Psoas muscle (tissue), 8 donors: ENCODE data around the gene PSMD6. TPM values are rescaled to one million over a fixed set of nuclear protein-coding genes. Genes with fewer than 3 reads are reported as not detected.

Source experiments
- ATAC-seq, 4 donors: fragments of 200-7000 bp; cut with Tn5 transposase; one replicate each; pipeline ENCODE4 v1.9.1; 2020; ENCODE audit warnings: moderate library complexity in 3 of 4, mild to moderate bottlenecking in 2 of 4
- DNase-seq, 2 donors: peaks; one replicate each; pipeline ENCODE4 v3.0.0-alpha.2; 2020
- H3K27ac ChIP-seq: fragments of 200-600 bp; one replicate; pipeline ENCODE4 v1.8.0; 2022
- H3K27me3 ChIP-seq, 3 donors: fragments of 200-600 bp in 1 of 3; one replicate each; pipeline versions ENCODE4 v1.6.1 to v1.8.0; 2013 to 2022; ENCODE audit warnings: low read length in 2 of 3, mild to moderate bottlenecking in 2 of 3, moderate library complexity in 1 of 3; ENCODE audit not compliant: insufficient read depth in 3 of 3
- H3K36me3 ChIP-seq, 2 donors: fragments of 200-600 bp in 1 of 2; one replicate each; pipeline versions ENCODE4 v1.6.1 to v1.8.0; 2013 to 2022; ENCODE audit warnings: low read depth in 1 of 2, mild to moderate bottlenecking in 1 of 2, moderate library complexity in 1 of 2; ENCODE audit not compliant: insufficient read depth in 1 of 2
- H3K4me1 ChIP-seq: fragments of 200-600 bp; one replicate; pipeline ENCODE4 v1.8.0; 2022
- H3K4me3 ChIP-seq: fragments of 200-600 bp; one replicate; pipeline ENCODE4 v1.8.0; 2022; ENCODE audit warnings: mild to moderate bottlenecking
- H3K9me3 ChIP-seq: fragments of 200-600 bp; one replicate; pipeline ENCODE4 v1.8.0; 2022
- WGBS, 3 donors: extraction: QIAGEN DNeasy Blood & Tissue Kit; methylation state at CpG; one replicate each; pipeline versions ENCODE4 v1.1.6 to v1.1.7; 2013; 5-methylcytosine and 5-hydroxymethylcytosine counted together
- intact Hi-C, 2 donors: fragments of 100-400 bp; cut with DNase I; formaldehyde crosslinking; loops; one replicate each; pipeline versions ENCODE4 v1.11.0 to v1.14.2; 2022
- polyA plus RNA-seq, 3 donors: library from polyadenylated mRNA; stranded (reverse); fragments of 200-250 nt; gene quantifications; one replicate each; pipeline ENCODE4 v1.2.3, GENCODE V29; 2013
- total RNA-seq, 4 donors: library from RNA; stranded (reverse); fragmentation: NEBNext Ultra II Directional in 2 of 4; extraction: Animal tissue kit (Norgen Biotek cat#: 25700) in 2 of 4; gene quantifications; one replicate each; pipeline versions ENCODE4 v1.2.1 to v1.2.4, GENCODE V29; 2021 to 2023
- TF ChIP-seq, protein P1 (sequence below): fragments of 200-600 bp; IDR thresholded peaks from one replicate; pipeline ENCODE4 v1.8.0; 2022; ENCODE audit warnings: antibody characterized with exemption
- donor health status: healthy with polysubstance abuse.
- donor health status: DM: no; HTN: no; CAD: no; lungs with moderate emphysema.
- donor health status: Bipolar disorder and iron deficiency.
- donor health status: healthy.
- donor health status: DM: yes; HTN: yes; CAD: no.
- donor health status: DM: no; HTN: no; CAD: no.
- donor health status: DM: no; HTN: no; CAD: no.
- donor health status: DM: yes; HTN: yes; CAD: no.

Gene PSMD6
- total and polyA plus RNA-seq, 7 donors = 81.8 to 333 (median 145) TPM

GRCh38 chr3:64029287-64029686, 6.0 kb upstream of the PSMD6 start:
- ATAC-seq (no peak), DNase-seq (no peak)
- H3K27ac ChIP-seq = no peak overlapping the region
- H3K4me1 ChIP-seq = no peaks in the 10 kb centered on the region
- H3K27me3 ChIP-seq = peaks cover 0 to 1% (median 0%) of the 10 kb centered on the region in 3 donors
- no peak overlapping the region for H3K4me3 ChIP-seq
- TF ChIP-seq, protein P1, sequence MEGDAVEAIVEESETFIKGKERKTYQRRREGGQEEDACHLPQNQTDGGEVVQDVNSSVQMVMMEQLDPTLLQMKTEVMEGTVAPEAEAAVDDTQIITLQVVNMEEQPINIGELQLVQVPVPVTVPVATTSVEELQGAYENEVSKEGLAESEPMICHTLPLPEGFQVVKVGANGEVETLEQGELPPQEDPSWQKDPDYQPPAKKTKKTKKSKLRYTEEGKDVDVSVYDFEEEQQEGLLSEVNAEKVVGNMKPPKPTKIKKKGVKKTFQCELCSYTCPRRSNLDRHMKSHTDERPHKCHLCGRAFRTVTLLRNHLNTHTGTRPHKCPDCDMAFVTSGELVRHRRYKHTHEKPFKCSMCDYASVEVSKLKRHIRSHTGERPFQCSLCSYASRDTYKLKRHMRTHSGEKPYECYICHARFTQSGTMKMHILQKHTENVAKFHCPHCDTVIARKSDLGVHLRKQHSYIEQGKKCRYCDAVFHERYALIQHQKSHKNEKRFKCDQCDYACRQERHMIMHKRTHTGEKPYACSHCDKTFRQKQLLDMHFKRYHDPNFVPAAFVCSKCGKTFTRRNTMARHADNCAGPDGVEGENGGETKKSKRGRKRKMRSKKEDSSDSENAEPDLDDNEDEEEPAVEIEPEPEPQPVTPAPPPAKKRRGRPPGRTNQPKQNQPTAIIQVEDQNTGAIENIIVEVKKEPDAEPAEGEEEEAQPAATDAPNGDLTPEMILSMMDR = no peak
- 89 to 93% (median 90%) methylated on average over 4 of the region's 4 CpGs for WGBS, 3 donors
- no peaks in the 10 kb centered on the region for H3K36me3 ChIP-seq
- intact Hi-C loops = no loop called here
- H3K9me3 ChIP-seq = no peaks in the 10 kb centered on the region

DNA sequence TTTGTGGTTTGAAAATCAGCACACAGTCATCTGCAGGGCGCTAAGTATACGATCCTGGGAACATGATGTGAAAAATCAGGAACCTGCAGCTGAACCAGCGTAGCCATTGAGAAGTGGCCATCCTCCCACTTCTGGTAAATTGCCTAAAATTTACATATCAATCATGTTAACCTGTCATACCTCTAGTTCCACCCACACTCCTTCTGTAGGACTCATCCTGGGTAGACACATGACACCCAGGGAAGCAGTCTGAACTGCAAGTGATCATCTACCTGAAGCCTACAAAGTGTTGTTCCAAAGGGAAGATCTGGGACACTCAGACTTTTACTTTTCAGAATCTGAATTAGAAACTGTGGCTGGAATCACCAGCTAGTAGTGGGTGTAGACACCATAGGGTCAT, 5.5 kb upstream of the PSMD6 start:
- H3K4me3 ChIP-seq = no peak overlapping the region
- H3K9me3 ChIP-seq = no peaks in the 10 kb centered on the region
- no peak for DNase-seq
- H3K36me3 ChIP-seq = no peaks in the 10 kb centered on the region
- ATAC-seq = no peak
- H3K4me1 ChIP-seq = no peaks in the 10 kb centered on the region
- 84 to 87% (median 86%) methylated on average over 3 of the region's 3 CpGs for WGBS, 3 donors
- TF ChIP-seq, protein P1 = no peak
- intact Hi-C loops = no loop called here
- no peak overlapping the region for H3K27ac ChIP-seq
- peaks cover 0 to under 1% (median 0%) of the 10 kb centered on the region in 3 donors for H3K27me3 ChIP-seq

DNA sequence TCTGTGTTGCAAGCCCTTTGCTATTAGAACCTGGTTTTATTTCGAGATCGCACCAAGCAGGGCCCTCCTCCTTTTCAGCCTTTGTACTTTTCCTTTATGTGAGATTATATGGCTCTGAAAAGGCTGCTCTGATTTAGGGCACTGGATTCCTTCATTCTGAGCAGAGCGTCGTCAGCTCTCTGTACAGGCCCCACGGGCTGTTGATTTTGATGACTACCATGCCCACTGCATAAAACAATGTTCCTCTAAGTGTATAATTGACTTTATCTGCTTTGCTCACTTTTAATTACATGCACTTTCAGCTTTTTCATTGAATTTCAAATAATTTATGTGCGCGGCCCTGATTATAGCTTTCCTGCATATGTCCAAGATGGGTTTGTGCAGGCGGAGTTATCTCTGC, 4.4 kb upstream of the PSMD6 start:
- H3K4me3 ChIP-seq = no peak overlapping the region
- WGBS, 3 donors = 77 to 84% (median 84%) methylated on average over 8 of the region's 8 CpGs
- no peak overlapping the region for H3K27ac ChIP-seq
- H3K4me1 ChIP-seq = no peaks in the 10 kb centered on the region
- no peaks in the 10 kb centered on the region for H3K27me3 ChIP-seq
- TF ChIP-seq, protein P1 = no peak
- DNase-seq (no peak), ATAC-seq (no peak)
- no peaks in the 10 kb centered on the region for H3K36me3 ChIP-seq
- intact Hi-C loops = no loop called here
- H3K9me3 ChIP-seq = no peaks in the 10 kb centered on the region

- DNase-seq (no peak), ATAC-seq (no peak)
- TF ChIP-seq, protein P1 = no peak
- no peak overlapping the region for H3K4me3 ChIP-seq
- no peaks in the 10 kb centered on the region for H3K9me3 ChIP-seq
- intact Hi-C loops = no loop called here
- H3K27ac ChIP-seq = no peak overlapping the region
- H3K36me3 ChIP-seq = peaks cover 0 to 9% of the 10 kb centered on the region in 2 donors
- H3K4me1 ChIP-seq = peaks cover 10% of the 10 kb centered on the region
- H3K27me3 ChIP-seq = no peaks in the 10 kb centered on the region
- 91 to 94% (median 92%) methylated on average over 2 of the region's 2 CpGs for WGBS, 3 donors
Observed at GRCh38 chr3:64026346-64026745, 3.1 kb upstream of the PSMD6 start.

GRCh38 chr3:64023861-64024223, 548 bp upstream of the PSMD6 start:
- ATAC-seq (no peak), DNase-seq (no peak)
- WGBS, 3 donors = 63 to 83% (median 72%) methylated on average over 5 of the region's 5 CpGs
- no peaks in the 10 kb centered on the region for H3K9me3 ChIP-seq
- peak overlapping the region; percentile 97 for H3K4me3 ChIP-seq
- intact Hi-C loops = no loop called here
- peaks cover 22% of the 10 kb centered on the region for H3K4me1 ChIP-seq
- H3K27ac ChIP-seq = peak overlapping the region; percentile 89
- TF ChIP-seq, protein P1 = no peak
- no peaks in the 10 kb centered on the region for H3K27me3 ChIP-seq
- peaks cover 3 to 34% of the 10 kb centered on the region in 2 donors for H3K36me3 ChIP-seq
